Astrocyte of the hippocampus (primary cell): ENCODE data around the gene LRRC53.

Source experiments
- DNase-seq: peaks from one replicate; pipeline ENCODE4 v3.0.0; 2011; ENCODE audit warnings: low read depth, low spot score

LRRC53 gene

DNA sequence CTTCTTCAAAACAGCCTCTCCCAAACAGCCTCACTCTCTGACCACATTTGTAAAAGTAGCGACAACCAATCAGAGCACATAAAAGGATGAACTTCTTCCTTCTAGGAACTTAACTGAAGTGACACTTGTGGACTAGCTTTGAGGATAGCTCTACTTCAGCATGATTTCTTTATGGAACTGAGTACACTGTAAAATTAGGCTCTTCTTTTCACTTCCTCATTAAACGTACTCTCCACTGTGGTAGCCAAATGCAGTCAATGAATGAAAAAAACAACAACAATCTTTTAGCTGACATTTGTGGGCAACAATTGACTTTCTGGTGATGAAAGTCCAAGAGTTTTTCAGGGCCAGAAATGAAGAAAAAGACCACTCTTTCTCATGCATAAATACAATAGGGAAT is 9.6 kb downstream of the LRRC53 start:
- no peak for DNase-seq

DNA sequence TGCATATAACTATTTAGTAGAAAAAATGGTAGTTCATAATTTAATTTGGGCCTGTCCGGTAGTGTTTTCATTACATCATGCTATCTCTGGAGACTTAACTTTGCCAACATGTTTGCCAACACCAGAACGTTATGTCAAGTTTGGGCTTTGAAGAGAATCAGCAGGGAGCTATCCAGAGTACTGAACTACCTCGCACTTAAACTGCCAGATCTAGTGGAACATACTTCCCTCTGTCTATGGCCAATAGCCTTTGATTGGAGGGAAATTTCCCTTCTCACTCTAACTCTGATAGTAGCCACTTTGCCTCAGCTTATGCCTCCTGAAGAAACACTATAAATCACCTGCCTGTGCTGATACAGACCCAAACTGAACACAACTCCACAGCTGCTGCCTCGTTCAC is 10.0 kb downstream of the LRRC53 start:
- peak; percentile 81 for DNase-seq

DNA sequence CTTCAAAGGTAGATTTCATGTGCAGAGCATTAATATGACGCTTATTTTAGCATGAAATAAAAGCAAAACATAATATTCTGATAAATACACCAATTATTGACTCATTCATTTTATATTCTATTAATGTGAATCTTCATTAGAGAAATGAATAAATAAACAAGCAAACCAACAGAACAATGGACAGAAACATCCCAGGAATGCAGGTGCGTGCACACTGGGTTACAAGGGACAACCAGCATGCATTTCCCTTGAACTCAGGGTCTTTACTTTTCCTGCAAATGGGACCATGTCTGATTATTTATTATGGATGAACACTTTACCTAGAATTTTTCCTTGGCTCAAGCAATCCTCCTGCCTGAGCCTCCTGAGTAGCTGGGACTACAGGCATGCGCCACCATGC is 13.5 kb downstream of the LRRC53 start:
- no peak for DNase-seq

DNA sequence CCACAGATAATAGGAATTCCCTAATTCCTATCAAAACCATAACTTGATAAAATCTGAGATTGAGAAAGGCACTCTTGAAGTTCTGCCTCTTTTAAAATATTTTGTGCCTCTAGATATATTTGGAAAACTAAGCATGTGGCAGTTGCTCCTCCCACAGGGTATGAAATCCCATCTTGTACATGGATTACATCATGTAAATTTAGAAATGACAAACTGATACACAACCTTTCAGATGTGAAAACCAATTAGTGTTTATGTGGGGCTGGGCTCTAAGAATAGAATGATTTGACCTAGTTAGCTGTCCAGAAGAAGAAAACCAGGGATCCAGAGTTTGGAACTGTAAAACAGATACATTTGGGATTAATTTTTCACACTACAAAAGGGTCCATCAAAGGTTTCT is 15.7 kb downstream of the LRRC53 start:
- DNase-seq, result no peak

DNA sequence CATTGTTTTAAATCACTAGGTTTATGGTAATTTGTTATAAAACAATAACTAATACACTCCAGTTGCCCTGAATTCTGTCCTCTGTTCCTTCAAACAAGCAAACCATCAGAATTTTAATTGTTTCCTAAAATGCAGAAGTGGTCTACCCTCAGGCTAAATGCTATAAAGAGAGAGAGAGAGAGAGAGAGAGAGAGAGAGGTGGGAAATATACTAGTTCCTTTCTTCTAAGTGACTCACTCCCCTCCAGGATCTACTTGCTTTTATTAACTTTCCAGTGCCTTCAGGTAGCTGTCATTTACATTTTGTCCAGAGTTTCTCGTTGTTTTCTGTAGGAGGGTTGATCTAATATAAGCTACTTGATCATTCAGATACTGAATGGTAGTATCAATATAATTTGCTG is 26.4 kb downstream of the LRRC53 start:
- no peak for DNase-seq

DNA sequence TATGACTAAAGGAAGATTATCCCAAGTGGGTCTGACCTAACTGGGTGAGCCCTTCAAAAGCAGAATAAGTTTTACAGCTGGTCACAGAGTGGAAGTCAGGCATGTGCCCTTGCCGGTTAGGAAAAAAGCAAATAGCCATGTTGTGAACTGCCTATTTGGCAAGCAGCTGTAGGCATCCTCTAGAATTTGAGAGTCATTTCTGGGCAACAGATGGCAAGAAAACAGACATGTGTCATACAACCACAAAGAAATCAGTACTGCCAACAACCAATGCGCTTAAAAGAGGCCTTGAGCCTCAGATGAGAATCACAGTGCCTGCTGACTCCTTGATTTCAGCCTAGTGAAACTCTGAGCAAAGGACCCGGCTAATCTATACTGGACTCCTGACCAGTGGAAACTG is 26.8 kb downstream of the LRRC53 start:
- peak; percentile 49 for DNase-seq

DNA sequence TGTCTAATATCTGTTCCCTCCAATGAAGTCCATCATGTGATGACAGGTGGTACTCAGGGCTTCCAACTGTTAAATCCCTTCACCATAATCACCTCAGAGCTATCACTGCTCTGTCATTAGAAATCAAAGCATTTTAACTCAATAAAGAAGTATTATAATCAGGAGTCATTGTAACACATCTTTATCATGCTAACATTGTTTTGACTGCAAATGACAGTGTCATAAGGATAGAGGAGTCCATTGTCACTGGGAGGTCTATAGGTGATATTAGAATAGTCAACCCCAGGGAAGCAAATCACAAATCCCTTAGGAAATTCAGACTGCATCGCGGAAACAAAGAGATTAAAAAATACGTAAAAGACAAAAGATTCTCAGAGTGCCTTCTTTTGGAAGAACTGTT is 30.8 kb downstream of the LRRC53 start:
- DNase-seq, result no peak

DNA sequence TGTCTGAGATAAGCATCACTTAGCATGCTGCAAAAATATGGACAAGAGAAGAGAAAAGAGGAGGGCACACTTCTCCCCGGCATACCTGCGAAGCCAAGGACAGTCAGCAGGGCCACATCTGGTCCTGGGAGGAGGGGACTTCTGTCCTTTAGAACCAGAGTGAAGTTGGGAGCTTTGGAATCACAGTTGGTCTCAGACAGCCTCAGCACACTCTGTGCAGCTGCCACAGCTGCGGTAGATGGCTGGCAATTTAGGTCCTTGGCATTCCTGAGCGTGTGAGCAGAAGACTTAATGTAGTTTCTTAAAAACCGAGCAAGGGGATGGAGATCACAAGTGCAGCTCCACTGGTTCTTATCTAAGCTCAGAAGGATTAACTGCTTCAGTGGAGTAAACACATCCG is 32.3 kb downstream of the LRRC53 start:
- DNase-seq, result no peak

DNA sequence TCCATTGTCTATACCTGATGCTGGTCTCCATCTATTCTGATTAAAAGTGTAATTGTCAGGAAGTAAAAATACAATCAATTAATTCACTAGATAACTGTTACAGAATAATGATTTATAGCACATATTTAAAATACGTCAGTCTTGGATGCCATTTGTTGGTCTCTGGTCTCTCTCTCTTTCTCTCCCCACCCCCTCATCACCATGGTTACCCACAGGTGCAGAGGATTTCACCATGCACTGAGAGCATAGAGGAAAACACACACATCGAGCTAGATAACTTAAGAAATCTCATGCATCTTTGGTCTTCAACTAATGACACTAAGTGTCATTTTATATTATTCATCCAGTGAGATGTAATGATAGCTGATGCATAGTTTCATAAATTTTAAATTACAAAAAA is 33.4 kb downstream of the LRRC53 start:
- DNase-seq, result no peak

DNA sequence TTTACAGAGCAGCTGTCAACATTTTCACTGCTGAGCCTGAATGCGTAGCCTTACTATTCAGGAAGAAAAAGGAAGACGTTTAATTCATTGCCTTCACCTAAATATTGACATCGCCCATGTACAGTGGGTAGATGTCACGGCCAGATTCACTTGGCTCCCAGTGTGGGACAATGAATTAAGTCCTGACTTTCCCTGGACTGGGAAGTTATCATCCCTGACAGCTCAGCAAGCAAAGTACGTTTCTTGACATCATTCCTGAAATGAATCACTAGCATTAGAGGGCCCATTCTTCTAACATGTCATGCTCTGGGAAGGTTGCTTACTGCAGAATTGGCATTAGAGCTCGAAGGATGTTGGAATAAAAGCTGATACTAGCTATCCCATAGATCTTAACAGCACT is 37.8 kb downstream of the LRRC53 start:
- DNase-seq, result peak; percentile 17

DNA sequence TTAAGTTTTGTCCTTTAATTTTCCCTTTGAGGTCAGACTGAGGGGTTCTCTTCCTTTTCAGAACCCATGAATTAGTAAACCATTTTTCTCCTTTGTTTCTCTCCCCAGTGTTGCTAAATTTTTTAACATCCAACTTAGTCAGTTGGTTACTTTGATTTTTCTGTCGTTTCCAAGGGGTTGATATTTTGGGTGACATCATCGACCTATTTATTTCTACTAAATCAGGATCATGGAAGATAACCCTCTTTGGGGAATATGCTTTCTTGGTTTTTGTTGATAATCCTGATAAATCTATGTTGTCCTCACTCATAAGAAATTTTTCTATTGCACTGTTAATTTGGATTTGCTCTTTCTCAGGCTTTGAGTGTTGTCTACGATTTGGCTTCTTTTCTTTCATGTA is 40.9 kb downstream of the LRRC53 start:
- no peak for DNase-seq

DNA sequence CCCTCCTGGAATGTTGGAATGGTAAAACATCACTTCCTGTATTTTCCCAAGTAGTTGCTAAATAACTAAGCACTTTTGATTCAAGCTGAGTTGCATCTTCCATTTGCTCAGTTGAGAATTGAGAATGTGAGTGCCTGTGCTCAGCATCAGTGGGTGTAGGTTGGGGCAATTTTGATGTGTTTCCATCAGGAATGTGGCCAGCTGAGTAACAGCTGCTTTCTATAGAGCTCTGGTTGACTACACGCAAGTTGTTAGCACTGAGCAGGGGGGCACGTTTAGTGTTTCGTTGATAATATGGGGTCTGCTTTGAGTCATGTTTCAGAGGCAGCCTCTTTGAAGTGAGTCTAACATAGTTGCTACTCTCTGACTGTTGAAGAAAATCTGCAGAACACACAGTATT is 41.5 kb downstream of the LRRC53 start:
- DNase-seq, result peak; percentile 44

DNA sequence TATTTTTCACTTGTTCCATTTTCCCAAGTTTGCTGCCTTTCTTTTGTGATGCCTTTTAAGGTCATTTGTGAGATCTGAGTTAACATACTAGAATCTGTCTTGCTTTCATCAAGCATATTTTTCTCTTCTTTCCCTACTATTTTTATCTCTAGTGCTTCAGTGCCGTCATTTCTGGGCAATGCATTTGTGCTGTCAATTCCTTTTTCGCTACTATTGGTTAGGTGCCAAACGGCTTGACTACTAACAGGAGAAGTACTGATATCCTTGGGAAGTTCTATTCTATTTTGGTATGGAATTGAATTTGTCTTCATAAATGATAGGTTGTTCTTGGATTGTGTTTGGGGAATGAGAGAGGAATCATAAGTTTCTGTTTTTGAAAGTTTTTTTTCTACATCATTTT is 42.2 kb downstream of the LRRC53 start:
- DNase-seq, result no peak

DNA sequence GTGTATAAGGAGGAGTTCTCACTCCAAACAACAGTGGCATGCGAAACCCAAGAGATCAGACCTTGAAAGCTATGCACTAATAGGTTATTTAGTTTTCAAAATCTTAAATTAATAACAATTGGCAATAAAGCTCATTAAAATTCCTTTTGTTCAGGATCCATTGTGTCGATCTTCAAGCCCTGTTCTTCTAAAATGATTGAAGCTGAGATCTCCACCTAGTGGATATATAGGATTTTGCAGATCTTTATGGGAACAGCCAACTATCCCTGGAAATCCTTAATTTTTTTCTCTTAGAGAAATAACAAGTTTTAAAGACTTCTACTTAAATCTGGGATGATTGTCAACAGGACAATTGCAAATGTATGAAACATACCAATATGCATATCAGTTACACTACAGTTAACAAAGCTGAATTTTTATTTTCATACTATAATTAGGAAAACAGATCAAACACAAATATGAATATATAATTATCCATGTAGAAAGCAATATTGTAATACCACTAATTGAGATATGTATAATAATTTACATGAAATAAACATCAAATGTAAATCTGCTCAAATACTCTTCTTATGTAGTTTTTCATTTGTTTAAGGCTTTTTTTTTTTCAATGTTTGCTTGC is 43.3 kb downstream of the LRRC53 start:
- peak; percentile 69 for DNase-seq

DNA sequence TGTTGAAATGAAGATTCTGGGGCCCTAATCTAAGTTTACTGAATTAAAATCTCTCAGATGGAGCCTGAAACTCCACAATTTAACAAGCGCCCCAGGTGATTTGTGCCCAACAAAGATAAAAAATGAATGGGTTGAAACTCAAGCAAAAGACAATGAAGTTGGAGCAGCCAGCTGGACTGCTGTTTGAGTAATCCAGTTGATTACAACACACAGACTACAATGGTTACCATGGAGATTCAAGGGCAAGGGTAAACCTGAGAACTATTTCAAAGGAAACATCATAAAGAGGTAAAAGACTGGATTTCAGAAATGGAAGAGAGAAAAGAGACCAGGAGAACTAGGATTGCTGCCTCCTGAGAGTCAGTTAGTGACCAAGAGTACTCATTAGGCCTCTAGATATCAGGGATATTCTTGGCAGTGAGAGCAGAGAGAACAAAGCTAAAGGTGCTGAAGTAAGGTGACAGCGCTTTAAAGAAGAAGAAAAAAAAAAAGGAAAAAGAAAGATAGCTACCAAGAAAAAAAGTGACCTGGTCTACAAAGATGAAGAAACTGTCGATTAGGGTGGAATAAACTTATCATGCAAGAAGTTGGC is 44.5 kb downstream of the LRRC53 start:
- peak; percentile 8 for DNase-seq

DNA sequence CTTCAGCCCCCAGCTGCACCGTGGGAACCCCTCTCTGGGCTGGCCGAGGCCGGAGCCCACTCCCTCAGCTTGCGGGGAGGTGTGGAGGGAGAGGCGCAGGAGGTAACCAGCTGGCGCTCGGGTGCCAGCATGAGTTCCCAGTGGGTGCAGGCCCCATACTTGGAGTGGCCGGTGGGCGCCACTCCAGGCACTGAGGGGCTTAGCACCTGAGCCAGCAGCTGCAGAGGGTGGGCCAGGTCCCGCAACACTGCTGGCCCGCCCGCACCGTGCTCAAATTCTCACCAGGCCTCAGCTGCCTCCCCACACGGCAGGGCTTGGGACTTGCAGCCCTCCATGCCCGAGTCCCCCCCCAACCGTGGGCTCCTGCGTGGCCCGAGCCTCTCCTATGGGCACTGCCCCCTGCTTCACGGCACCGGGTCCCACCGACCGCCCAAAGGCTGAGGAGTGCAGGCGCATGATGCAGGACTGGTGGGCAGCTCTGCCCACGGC is 47.2 kb downstream of the LRRC53 start:
- no peak for DNase-seq

DNA sequence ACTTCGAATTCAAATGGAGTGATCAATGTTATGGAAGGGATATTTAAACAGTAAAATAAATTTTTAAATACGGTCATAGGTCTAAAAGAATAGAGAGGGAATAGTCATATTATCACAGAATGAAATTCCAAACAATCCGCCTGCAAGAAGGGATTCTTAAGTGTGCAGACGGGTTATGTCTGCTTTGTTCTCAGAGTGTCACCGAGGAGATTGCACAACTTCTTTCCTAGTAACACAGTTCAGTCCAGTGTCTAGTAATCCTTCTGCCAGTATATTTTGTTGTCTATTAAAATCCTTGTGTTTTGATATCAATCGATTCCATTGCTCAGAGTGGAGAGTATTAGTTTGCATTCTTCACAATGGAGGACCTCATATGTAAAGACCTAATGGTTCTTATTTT is 48.4 kb downstream of the LRRC53 start:
- no peak for DNase-seq

DNA sequence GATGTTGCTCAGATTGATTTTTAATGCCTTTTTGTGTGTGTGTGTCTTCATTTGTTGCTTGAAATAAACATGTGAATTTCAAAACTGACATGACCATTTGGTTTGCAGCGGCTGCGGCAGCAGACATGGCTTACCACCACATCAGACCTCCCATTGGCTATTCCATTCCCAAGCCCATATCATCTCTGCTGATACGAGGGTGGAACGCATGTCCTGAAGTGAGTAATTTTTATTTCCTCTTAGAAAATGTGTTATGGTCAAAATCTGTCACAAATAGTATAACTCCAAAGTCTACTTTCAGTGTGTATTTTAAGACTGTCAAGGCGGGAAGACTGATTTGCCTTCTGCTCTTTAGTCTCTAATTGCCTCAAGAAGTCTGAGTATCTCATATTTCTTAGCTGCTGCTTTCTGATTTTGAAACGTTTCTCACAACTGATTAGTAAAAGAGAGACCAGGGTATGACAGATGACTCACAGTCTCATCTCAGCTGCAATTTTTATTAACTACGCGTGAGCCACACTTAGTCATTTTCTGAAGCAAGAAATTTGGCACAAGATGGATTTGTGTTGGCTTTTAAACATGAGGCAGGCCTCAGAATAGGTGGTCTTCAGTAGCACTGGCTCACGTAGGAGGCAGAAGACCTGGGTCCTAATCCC is 49.0 kb downstream of the LRRC53 start:
- peak; percentile 46 for DNase-seq

DNA sequence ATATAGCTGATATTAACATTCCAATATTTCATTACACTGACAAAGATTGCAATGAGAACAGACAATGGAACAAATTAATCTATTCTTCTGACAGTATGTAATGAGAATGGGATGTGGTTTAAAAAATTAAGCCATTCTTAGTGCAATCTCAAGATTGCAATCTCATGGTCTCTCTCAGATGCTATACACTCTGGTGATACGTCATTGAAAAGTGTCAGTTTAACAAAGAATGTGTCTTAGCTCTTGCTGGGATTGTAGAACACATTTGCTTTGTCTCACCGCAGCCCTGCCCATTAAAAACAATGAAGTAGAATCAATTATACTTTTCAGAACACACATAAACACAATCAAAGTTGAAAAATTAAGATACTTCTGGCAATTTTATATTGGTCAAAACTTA is 55.2 kb downstream of the LRRC53 start:
- DNase-seq, result no peak

DNA sequence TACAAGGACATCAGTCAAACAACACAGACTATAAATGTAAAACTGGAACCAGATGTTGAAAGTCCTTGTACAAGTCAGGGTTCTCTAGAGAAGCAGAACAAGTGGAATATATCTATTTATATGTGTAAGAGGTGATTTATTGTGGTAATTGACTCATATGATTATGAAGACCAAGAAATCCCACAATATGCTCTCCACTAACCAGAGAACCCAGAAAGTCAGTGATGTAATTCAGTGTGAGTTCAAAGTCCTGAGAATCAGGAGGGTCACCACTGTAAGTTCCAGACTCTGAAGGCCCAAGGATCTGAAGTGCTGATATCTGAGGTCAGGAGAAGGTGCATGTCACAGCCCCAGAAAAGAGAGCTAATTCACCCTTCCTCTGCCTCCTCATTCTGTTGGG is 57.0 kb downstream of the LRRC53 start:
- no peak for DNase-seq

DNA sequence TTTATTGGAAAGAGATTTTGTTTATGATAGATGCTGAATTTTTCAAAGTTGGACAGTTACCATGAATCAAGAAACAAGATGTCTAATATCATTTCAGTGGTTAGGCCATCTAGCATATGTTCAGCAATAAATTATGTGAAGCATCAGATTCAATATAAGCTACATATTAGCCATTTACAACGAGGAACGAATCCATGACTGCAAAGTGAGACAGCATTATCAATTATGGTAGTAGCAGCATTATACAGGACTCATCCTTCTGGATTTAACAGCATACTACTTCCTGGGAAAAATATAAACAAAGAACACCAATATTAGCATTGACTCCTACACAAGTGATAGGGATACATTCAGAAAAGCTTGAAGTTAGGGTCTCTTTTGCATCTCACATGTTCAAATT is 59.1 kb downstream of the LRRC53 start:
- DNase-seq, result no peak

DNA sequence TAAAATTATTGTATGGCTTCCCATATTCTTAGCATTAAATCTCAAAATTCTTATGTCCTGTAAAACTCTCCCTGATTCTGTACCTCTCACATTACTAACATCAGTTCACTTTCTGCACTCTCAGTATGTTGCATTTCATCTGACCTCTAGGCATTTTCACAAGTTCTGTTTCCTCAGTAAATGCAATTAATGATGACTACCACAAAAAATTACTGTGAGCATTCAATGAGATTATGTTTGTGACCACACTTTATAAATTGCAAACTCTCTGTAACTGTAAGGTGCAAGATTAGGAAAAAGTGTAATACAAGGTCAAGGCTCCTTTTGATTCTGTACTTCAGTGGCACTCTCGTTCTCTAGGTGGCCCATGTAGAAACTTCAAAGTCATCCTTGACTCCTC is 60.4 kb downstream of the LRRC53 start:
- no peak for DNase-seq

DNA sequence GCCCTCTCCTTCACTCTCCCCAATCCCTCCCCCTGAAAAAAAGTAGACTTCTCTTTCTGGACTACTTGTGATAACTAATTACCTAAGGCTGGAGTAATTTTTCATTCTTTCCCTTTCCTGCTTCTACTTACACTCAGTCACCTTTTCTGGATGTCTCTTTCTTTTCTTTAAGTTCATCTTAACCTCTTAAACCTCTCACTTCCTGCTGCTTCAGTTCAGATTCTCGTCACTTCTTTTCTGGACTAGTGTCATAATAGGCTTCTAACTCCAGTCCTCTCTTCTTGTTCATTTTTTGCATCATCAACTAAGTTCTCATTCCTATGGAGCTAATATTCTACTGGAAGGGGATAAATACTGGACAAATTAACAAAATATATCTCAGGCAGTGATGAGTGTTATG is 75.4 kb downstream of the LRRC53 start:
- DNase-seq, result no peak
